Stromal cell of bone marrow (primary cell): ENCODE results near the gene BID.
"Not testable (repeated sequence)": the region's sequence is repeated elsewhere in the genome, so short reads cannot be mapped to it uniquely, and the experiment has no call there.

Experiments
- DNase-seq: peaks from one replicate; pipeline ENCODE4 v3.0.0-alpha.2; 2012; ENCODE audit warnings: low read depth

The BID gene

GRCh38 chr22:17769013-17769715 is 5.1 kb downstream of the BID start:
- no peak for DNase-seq

GRCh38 chr22:17767233-17768065 is 6.8 kb downstream of the BID start:
- no peak for DNase-seq

- not testable (repeated sequence) for DNase-seq
Observed at GRCh38 chr22:17764852-17765251, 9.4 kb downstream of the BID start.

GRCh38 chr22:17764036-17764435 is 10.2 kb downstream of the BID start:
- DNase-seq = no peak

- DNase-seq = not testable (repeated sequence)
Observed at GRCh38 chr22:17763442-17763841, 10.8 kb downstream of the BID start.

- no peak for DNase-seq
Observed at GRCh38 chr22:17761138-17761488, 13.2 kb downstream of the BID start.

- DNase-seq = no peak
Observed at GRCh38 chr22:17754233-17754925, 19.9 kb downstream of the BID start.

- peak; percentile 37 for DNase-seq
Observed at GRCh38 chr22:17753401-17753989, 20.8 kb downstream of the BID start.

GRCh38 chr22:17751596-17751995 is 22.7 kb downstream of the BID start:
- DNase-seq = no peak

GRCh38 chr22:17749605-17750395 is 24.5 kb downstream of the BID start:
- no peak for DNase-seq

GRCh38 chr22:17748555-17749353 is 25.5 kb downstream of the BID start:
- no peak for DNase-seq

GRCh38 chr22:17746916-17747315 is 27.4 kb downstream of the BID start:
- no peak for DNase-seq

GRCh38 chr22:17744430-17744829 is 29.8 kb downstream of the BID start:
- no peak for DNase-seq

- DNase-seq = no peak
Observed at GRCh38 chr22:17743661-17744411, 30.4 kb downstream of the BID start.

GRCh38 chr22:17742527-17742902 is 31.8 kb downstream of the BID start:
- no peak for DNase-seq

- no peak for DNase-seq
Observed at GRCh38 chr22:17741866-17742526, 32.3 kb downstream of the BID start.

GRCh38 chr22:17739196-17739975 is 34.9 kb downstream of the BID start:
- DNase-seq = no peak

- DNase-seq = no peak
Observed at GRCh38 chr22:17738386-17739128, 35.7 kb downstream of the BID start.
